Activated gamma-delta T cell (primary cell): Measurements from ENCODE around the gene BDH1.
"Not testable (repeated sequence)": the region's sequence is repeated elsewhere in the genome, so short reads cannot be mapped to it uniquely, and the experiment has no call there.

Source experiments
- DNase-seq: peaks from one replicate; lab custom pipeline; 2025; lab: John Stamatoyannopoulos, UW

Gene BDH1

DNA sequence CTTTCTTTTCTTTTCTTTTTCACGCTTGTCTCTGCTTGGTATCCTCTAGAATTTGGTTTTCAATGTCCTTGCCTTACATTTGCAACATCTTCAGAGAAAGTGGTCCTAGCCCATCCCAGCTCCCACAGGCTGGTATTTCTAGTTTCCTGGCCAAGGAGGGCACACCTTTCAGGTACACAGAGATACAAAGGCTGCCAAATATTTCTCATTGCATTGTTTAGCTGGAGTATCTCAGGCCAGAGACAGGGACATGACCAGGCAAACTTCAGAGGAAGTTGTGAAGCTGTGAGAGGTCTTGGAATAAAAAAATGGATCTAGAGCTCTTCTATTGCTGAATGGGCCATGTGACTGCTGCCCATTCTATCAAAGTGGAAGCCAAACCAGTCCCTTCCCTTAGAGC is 68.9 kb downstream of the BDH1 start:
- DNase-seq = no peak

GRCh38 chr3:197485143-197485542 is 70.6 kb downstream of the BDH1 start:
- no peak for DNase-seq

DNA sequence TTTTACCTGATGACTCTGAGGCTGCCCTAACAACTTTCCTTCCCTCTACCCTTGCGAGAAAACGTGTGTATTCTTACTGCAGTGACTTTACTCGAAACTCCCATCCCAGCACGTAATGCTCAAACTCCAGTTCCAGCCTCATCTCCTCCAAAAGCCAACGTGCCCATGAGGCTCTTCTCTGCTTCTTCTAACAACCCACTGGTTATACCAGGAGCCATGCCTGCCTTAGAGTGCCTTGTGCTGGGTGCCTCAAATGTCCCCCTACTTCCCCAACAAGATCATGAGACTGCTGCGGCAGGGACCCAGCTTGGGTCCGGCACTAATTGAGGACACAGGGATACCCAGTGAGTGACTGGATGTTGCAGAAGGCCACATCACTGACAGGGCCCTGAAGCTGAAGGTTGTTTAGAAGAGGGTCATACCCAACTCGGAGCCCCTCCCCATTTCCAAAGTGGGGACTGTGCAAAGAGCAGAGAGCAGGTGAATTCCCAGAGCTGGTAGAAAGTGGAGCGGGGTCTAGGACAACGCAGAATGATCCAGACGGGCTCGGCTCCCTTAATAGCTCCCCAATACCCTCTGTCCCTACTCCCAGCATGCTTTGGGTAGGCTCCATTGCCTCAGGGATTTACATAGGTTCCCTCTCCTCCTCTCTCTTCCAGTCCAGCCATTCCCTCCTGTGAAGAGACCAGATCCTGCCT is 71.4 kb downstream of the BDH1 start:
- DNase-seq = no peak

DNA sequence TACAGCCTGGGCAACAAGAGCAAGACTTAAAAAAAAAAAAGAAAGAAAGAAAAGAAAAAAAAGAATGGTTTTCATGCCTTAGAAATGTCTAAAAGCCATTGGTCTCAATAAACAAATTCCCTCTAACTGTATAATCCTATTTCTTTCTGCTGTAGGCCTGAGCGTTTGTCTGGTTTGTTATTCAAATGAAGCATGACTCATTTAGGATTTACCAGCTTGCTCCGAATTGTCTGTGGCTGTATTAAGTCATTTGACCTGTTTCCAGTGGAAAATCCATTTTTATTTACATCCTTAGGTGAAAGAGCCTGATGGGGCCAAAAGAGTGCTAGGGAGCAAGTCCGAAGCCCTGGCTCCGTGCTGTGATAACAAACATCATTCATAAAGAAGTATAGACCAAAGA is 73.8 kb downstream of the BDH1 start:
- no peak for DNase-seq

GRCh38 chr3:197480320-197480719 is 75.4 kb downstream of the BDH1 start:
- DNase-seq = no peak

GRCh38 chr3:197478746-197479668 is 76.8 kb downstream of the BDH1 start:
- DNase-seq = no peak

DNA sequence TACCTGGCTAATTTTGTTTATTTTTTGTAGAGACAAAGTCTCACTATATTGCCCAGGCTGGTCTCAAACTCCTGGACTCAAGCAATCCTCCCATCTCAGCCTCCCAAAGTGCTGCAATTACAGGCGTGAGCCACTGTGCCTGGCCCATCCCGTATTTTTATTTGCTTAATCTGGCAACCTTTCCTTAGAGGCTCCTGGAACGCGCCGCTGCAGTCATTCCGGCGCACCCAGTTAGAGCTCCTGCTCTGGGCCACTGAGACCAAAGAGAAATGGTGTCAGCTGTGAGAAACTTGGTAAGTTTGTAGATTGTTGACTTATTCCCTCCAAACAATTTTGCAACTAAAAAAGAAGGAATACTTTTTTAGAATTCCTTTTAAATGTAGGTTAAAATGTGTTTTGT is 78.0 kb downstream of the BDH1 start:
- DNase-seq = not testable (repeated sequence)

DNA sequence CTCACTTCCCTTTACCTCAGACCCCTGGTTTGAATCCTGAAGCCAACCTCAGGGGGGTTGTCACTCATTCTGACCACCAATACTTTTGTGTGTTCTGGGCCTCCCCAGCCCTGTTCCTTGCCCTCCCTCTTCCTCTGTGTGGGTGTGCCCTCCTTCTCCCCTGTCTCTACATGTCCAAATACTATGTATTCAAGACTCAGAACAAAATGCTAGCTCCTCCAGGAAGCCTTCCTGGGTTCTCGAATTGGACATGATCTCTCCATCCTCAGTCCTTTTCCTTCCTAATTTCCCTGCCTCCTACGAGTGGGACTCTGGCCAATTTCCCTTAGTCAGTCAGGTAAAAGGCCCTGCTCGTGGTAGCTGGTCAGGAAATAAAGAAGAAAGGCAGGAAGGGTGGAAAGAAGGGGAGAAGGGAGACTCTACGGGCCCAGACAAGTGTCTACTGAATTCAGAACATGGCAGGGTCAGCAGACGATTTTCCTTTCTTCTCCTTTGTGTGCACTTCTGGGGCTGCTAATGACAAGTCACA is 79.7 kb downstream of the BDH1 start:
- no peak for DNase-seq

- DNase-seq = no peak
These were observed 80.3 kb downstream of the BDH1 start for GRCh38 chr3:197475514-197475913.

GRCh38 chr3:197472151-197472550 is 83.6 kb downstream of the BDH1 start:
- DNase-seq = no peak

GRCh38 chr3:197471221-197472010 is 84.4 kb downstream of the BDH1 start:
- DNase-seq = no peak

GRCh38 chr3:197468866-197469382 is 86.8 kb downstream of the BDH1 start:
- no peak for DNase-seq

DNA sequence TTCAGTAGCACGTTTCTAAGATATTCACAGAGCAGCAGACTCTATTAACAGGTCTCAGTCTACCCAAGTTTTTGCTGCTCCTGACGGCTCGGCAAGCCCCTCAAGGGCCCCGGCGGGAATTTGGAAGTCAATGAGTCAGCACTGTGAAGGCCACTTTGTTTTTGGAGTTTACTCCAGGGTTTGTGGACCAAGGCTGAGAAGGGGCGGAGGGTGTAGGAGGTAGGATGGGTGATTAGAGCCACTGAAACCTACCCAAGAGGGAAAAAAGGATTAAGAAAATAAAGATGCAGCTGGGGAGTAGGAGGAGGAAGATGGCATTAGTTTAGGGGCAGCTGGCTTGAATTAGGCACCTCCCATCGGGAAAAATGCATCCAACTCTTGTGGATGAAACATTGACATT is 87.6 kb downstream of the BDH1 start:
- no peak for DNase-seq

GRCh38 chr3:197466586-197467399 is 89.0 kb downstream of the BDH1 start:
- no peak for DNase-seq

DNA sequence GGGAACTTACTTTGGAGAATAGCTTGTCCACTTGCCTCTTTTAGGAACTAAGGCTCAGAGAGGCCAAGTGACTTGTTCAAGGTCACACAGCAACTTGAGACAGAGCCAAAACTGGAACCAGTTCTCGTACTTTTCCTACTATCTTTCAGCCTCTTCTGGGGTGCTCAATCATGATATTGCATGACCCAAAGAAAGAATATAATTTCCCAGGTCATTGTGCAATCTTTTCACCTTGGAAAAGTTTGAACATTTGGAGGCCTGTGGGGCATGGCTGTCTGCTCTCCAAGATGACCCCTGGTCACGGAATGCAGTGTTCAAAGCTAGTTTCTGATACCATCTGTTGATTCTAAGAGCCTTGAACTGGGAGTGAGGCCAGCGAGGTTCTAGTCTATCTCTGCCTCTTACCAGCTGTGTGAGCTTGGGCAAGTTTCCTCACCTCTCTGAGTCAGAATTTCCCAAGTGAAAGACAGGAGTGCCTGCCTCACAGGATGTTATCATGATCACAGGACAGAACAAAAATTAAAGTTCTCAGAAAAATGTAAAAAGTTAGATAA is 89.7 kb downstream of the BDH1 start:
- DNase-seq = no peak

- no peak for DNase-seq
These were observed 90.4 kb downstream of the BDH1 start for GRCh38 chr3:197465197-197465995.

DNA sequence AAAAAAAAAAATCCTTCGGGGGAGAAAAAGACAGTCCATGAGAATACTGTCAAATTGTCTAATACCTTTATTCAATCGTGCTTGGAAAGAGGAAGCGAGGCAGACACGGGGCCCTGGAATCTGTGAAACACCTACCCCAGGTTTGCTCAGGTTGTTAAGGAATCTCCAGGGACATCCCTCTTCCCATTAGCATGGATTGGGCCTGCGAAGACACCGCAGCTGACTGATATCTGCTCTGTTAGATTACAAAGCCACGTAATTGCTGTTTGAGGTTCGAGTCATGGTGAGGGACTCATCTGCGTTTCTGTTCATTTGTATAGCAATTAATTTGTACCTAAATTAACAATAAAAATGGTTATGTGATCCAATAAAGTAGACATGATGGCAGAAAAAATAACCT is 91.0 kb downstream of the BDH1 start:
- no peak for DNase-seq

DNA sequence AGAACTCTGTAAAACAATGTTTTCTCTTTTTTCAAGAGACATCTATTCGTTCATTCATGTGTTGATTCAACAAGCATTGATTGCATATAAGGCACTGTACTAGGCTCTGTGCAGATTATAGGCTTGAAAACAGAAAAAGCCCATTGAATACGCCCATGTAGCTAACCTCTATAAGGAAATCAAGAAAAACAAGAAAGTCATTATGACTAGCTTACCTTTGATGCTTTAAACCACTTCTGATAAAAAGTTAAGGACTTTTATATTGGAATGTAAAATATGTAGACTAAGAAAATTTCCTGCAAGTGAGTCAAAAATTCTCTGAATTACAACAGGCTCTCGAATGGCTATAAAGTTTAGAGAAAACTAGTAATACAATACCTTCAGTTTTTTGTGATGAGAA is 92.5 kb downstream of the BDH1 start:
- no peak for DNase-seq

GRCh38 chr3:197462808-197463207 is 93.0 kb downstream of the BDH1 start:
- no peak for DNase-seq

GRCh38 chr3:197460639-197461038 is 95.1 kb downstream of the BDH1 start:
- DNase-seq = no peak
